Measurements from ENCODE around the gene TRAPPC8.
"Not testable (repeated sequence)": the region's sequence is repeated elsewhere in the genome, so short reads cannot be mapped to it uniquely, and the experiment has no call there.

TRAPPC8 gene

DNA sequence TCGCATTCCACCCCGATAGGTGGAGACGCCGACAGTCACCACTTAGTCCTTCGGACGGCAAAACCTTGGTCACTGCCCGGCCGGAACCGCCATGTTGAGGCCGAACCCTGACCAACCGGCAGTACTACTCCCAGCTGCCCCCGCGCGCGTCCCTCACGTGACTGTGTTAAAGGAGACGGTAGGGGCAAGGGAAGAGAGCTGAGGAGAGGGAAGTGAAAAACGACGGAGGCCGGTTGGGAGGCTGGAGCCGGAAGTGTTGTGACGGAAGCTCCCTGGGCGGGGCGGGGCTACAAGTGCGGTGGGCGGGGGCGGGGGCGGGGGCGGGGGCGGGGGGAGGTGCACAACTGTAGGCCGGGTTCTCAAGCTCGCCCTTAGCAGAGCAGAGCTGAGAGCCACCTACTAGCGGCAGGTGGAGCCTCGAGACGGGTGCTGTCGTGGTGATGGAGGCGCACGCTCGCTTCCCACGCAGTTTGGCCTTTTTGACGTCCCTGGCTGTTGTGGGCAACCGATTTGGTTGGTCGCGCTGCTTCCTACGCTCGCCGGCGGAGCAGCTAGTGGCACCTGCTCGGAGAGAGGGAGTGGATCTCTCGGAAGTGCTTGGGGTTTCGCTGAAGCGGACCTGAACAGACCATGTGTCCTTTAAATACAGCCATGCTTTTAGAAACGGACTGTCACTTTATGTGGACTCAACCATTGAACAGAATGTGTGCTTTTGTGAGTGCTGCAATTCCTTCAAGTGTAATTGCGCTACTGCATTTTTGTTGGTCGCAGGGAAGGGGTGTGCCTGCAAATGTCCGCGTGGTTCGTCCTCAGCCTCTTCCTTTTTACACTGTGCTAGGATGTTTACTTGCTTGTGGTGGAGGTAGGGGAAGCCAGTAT lies at the start of gene TRAPPC8:
Gene TRAPPC8 (minus strand): TSS at position 130 of the 879 bp plus-strand sequence. CDS start 364 bp downstream, outside the sequence.
- DNase-seq = peak; percentile 93

GRCh38 chr18:31990823-31991222 lies 47.9 kb upstream of the TRAPPC8 start:
- no peak for DNase-seq

GRCh38 chr18:31983976-31984375 lies 41.0 kb upstream of the TRAPPC8 start:
- DNase-seq = no peak

- DNase-seq = no peak
These were observed 40.1 kb upstream of the TRAPPC8 start for GRCh38 chr18:31983020-31983419.

DNA sequence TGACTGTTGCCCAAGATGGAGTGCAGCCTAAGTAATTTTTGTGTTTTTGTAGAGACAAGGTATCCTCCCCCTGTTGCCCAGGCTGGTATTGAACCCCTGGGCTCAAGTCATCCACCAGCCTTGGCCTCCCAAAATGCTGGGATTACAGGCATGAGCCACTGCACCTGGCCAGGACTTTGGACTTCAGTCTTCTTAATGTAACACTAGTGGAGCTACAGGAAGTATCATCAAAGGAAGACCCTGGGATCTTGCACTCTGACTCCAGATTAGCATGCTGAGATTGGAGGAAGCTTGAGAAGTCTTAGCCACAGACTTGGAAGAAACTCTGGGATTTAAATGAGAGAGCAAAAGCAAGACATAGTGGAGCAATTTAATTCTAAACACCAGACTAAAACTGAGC lies 37.9 kb upstream of the TRAPPC8 start:
- DNase-seq = no peak

DNA sequence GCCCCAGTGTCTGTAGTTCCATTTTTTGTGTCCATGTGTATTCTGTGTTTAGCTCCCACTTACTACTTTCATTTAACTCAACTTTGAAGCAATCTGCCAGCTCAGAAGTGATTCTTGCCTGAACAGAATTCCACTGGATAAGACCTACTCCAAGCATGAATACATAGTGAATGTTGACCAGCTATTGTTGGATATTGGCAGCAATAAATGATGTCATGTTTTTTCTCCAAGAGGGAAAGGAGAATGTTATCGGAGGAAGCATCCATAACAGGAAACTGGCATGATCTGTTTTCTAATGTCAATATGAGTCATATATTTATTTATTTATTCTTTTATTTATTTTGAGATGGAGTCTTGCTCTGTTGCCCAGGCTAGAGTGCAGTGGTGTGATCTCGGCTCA lies 36.8 kb upstream of the TRAPPC8 start:
- no peak for DNase-seq

GRCh38 chr18:31978616-31979015 lies 35.7 kb upstream of the TRAPPC8 start:
- no peak for DNase-seq

DNA sequence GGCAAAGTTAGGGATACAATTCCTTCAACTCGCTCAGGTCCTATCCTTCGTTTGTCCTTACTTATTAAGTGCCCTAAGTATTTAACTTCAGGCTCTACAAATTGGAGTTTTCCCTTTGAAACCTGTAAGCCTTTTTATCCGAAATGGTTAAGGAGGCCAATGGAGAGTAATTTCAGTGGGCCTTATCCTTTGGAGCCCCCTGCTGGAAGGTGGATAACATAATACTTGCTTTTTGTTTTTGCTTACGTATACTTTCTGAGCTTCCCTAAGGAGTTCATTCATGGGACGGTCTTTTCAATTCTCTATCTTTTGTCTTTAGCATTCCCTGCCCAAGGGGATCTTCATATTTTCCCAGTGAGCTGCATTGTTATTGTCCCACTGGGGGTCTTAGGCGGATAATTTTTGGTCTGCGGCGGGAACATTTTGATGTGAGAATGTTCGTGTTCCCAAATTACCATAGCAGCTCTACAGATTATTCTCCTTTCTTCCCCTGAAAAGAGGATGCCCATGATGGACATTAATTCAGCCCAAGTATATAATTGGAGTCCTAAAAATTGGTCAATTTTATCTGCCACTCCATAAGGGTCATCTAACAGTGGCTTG lies 34.4 kb upstream of the TRAPPC8 start:
- DNase-seq = no peak

GRCh38 chr18:31976242-31976641 lies 33.3 kb upstream of the TRAPPC8 start:
- DNase-seq = no peak

DNA sequence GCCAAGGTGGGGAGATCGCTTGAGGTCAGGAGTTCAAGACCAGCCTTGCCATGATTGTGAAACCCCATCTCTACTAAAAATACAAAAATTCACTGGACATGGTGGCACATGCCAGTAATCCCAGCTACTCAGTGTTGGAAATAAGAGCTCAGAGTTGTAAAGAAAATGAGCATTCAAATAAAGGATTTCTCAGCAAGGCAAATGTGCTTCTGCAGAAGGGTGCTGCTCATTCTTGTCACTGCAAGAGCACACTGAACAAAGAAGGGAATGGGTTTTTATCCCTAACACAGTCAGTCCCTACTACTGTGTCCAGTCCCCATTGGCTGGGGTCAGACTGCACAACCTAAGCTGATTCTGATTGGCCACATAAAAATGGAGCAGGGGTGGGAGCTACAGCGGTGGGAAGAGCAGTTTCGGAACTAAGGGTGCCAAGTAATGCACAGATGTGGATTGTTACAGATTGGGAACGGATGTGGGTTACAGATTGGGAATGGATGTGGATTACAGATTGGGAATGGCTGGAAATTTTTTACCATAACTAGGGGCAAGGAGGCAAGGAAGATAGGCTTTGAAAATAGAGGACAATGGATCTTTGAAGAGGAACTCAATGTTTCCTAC lies 31.1 kb upstream of the TRAPPC8 start:
- DNase-seq = no peak

- DNase-seq = no peak
These were observed 27.7 kb upstream of the TRAPPC8 start for GRCh38 chr18:31970617-31971016.

DNA sequence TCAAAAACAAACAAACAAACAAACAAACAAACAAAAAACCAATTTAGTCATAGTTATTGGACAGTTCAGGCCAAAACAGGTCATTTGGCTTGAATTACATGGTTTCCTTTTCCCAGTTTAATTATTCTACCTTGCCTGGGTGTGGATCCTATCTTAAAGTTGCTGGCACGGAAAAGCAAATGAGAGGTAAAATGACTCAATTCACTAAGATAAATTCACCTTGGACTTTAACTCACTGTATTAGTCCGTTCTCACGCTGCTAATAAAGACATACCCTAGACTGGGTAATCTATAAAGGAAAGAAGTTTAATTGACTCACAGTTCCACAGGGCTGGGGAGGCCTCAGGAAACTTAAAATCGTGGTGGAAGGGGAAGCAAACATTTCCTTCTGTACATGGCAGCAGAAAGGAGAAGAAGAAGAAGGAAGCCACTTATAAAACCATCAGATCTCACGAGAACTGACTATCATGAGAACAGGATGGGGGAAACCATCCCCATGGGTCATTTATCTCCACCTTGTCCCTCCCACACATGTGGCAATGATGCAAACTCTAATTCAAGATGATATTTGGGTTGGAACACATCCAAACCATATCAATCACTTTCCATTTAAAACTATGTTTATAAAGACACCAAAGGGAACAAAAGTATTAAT lies 22.5 kb upstream of the TRAPPC8 start:
- DNase-seq = no peak

GRCh38 chr18:31957728-31958127 lies 14.8 kb upstream of the TRAPPC8 start:
- no peak for DNase-seq

GRCh38 chr18:31954349-31954748 lies 11.4 kb upstream of the TRAPPC8 start:
- no peak for DNase-seq

- DNase-seq = not testable (repeated sequence)
These were observed 10.8 kb upstream of the TRAPPC8 start for GRCh38 chr18:31953699-31954098.

GRCh38 chr18:31952223-31952622 lies 9.3 kb upstream of the TRAPPC8 start:
- no peak for DNase-seq

DNA sequence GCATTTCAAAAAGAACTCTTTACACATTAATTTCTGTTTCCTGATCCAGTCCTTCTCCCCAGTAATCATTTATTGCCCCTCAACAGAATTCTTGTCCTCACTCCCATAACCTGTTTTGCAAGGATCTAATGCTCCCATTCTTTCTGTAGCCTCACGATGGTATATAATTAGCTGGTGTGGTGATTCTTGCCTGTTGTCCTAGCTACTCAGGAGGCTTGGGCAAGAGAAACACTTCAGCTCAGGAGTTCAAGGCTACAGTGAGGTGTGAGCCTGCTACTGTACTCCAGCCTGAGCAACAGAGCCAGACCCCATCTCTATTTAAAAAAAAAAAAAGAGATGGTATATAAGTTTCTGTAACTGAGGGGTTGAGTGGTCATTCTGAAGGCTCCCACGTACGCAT lies 7.7 kb upstream of the TRAPPC8 start:
- no peak for DNase-seq

DNA sequence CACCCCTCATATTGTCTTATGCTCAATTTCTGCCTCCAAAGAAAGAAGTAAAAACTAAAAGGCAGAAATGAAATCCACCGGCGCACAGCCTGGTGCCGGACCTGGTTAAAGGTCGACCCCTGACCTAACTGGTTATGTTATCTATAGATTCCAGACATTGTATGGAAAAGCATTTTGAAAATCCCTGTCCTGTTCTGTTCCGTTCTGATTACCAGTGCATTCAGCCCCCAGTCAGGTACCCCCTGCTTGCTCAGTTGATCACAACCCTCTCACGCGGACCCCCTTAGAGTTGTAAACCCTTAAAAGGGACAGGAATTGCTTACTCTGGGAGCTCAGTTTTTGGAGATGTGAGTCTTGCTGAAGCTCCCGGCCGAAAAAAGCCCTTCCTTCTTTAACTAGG lies 5.4 kb upstream of the TRAPPC8 start:
- DNase-seq = not testable (repeated sequence)

- DNase-seq = no peak
These were observed 3.5 kb upstream of the TRAPPC8 start for GRCh38 chr18:31946305-31947046.

GRCh38 chr18:31943878-31944816 lies 1.2 kb upstream of the TRAPPC8 start:
- no peak for DNase-seq

GRCh38 chr18:31942291-31942998 lies 483 bp downstream of the TRAPPC8 start:
- no peak for DNase-seq
